ENCODE data around the gene BTAF1.

Gene BTAF1

GRCh38 chr10:91908337-91909116 lies 15.0 kb upstream of the BTAF1 start:
- DNase-seq: peak; percentile 75

GRCh38 chr10:91909117-91909677 lies 14.4 kb upstream of the BTAF1 start, which contains the start of gene FGFBP3:
TSS of gene FGFBP3 (minus strand) at chr10:91909486. CDS start at chr10:91908969, 517 bp downstream.
- peak; percentile 41 for DNase-seq

GRCh38 chr10:91910467-91910866 lies 13.1 kb upstream of the BTAF1 start:
- DNase-seq: no peak

GRCh38 chr10:91919651-91920050 lies 3.9 kb upstream of the BTAF1 start:
- DNase-seq: no peak

- no peak for DNase-seq
Observed at GRCh38 chr10:91924212-91925021, 847 bp downstream of the BTAF1 start.

- no peak for DNase-seq
Observed at GRCh38 chr10:91925022-91925320, 1.4 kb downstream of the BTAF1 start.

- no peak for DNase-seq
Observed at GRCh38 chr10:91930939-91931338, 7.4 kb downstream of the BTAF1 start.

- no peak for DNase-seq
Observed at GRCh38 chr10:91931526-91932190, 8.1 kb downstream of the BTAF1 start.

- no peak for DNase-seq
Observed at GRCh38 chr10:91932737-91933136, 9.2 kb downstream of the BTAF1 start.

- DNase-seq: no peak
Observed at GRCh38 chr10:91935886-91936285, 12.3 kb downstream of the BTAF1 start.

GRCh38 chr10:91939653-91940052 lies 16.1 kb downstream of the BTAF1 start:
- DNase-seq: no peak

GRCh38 chr10:91941426-91941825 lies 17.9 kb downstream of the BTAF1 start:
- no peak for DNase-seq

GRCh38 chr10:91944880-91945630 lies 21.5 kb downstream of the BTAF1 start:
- DNase-seq: no peak

GRCh38 chr10:91953600-91954160 lies 30.1 kb downstream of the BTAF1 start:
- DNase-seq: no peak

- no peak for DNase-seq
Observed at GRCh38 chr10:91955114-91955513, 31.5 kb downstream of the BTAF1 start.

GRCh38 chr10:91957091-91957490 lies 33.5 kb downstream of the BTAF1 start:
- no peak for DNase-seq

GRCh38 chr10:91969297-91969696 lies 45.7 kb downstream of the BTAF1 start:
- DNase-seq: no peak

GRCh38 chr10:91974960-91975359 lies 51.4 kb downstream of the BTAF1 start:
- no peak for DNase-seq

- no peak for DNase-seq
Observed at GRCh38 chr10:91975438-91975837, 51.9 kb downstream of the BTAF1 start.

- DNase-seq: no peak
Observed at GRCh38 chr10:91976317-91977051, 52.9 kb downstream of the BTAF1 start.

- DNase-seq: no peak
Observed at GRCh38 chr10:91977491-91977890, 53.9 kb downstream of the BTAF1 start.

- DNase-seq: no peak
Observed at GRCh38 chr10:91978585-91978984, 55.0 kb downstream of the BTAF1 start.
